ENCODE data around the gene PAN2.

GRCh38 chr12:56311003-56311402 is 22.8 kb downstream of the PAN2 start:
- TF ChIP-seq CTCF (IDR thresholded peaks at IDR 0.05; ENCODE audit: insufficient read depth, low read length, poor library complexity, severe bottlenecking) (no peak), EZH2phosphoT487 (conservative IDR thresholded peaks at IDR 0.05; ENCODE audit: low read length) (no peak)

All from SU-DHL-6 (cell line).